Measurements from ENCODE around the gene LRG1. TPM values are rescaled to one million over a fixed set of nuclear protein-coding genes. Genes with fewer than 3 reads are reported as not detected.

Gene LRG1
- polyA plus RNA-seq, 1 experiment = 0.05 TPM

- TF ChIP-seq, protein P1, sequence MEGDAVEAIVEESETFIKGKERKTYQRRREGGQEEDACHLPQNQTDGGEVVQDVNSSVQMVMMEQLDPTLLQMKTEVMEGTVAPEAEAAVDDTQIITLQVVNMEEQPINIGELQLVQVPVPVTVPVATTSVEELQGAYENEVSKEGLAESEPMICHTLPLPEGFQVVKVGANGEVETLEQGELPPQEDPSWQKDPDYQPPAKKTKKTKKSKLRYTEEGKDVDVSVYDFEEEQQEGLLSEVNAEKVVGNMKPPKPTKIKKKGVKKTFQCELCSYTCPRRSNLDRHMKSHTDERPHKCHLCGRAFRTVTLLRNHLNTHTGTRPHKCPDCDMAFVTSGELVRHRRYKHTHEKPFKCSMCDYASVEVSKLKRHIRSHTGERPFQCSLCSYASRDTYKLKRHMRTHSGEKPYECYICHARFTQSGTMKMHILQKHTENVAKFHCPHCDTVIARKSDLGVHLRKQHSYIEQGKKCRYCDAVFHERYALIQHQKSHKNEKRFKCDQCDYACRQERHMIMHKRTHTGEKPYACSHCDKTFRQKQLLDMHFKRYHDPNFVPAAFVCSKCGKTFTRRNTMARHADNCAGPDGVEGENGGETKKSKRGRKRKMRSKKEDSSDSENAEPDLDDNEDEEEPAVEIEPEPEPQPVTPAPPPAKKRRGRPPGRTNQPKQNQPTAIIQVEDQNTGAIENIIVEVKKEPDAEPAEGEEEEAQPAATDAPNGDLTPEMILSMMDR (IDR thresholded peaks at IDR 0.05; ENCODE audit: low read depth, low read length) = no peak
- H3K4me3 ChIP-seq (ENCODE audit: low read depth, low read length) = no peak overlapping the region
- H3K27ac ChIP-seq (ENCODE audit: low read depth, low read length) = peak overlapping the region; percentile 61
- no peaks in the 10 kb centered on the region for H3K9me3 ChIP-seq (ENCODE audit: control insufficient read depth, insufficient read depth, low read length)
- ChIA-PET POLR2A (no interaction called here), CTCF (interaction anchor here (1.3 to 3.2 kb wide), 6 partner anchors 9 to 61 kb away, joined by 7 to 23 read pairs (median 14); no protein-coding TSS in a partner anchor)
- H3K27me3 ChIP-seq (ENCODE audit: control insufficient read depth, insufficient read depth, low read length) = peaks cover 20% of the 10 kb centered on the region
- DNase-seq (ENCODE audit: low read depth, low spot score) = peak; percentile 76
These were observed 35.6 kb upstream of the LRG1 start for GRCh38 chr19:4575267-4576015.

- no peak overlapping the region for H3K27ac ChIP-seq (ENCODE audit: low read depth, low read length)
- POLR2A ChIA-PET = interaction anchor here (1.4 kb wide), 1 partner anchor 12 kb away, joined by 9 read pairs; no protein-coding TSS in a partner anchor
These were observed 33.8 kb upstream of the LRG1 start for GRCh38 chr19:4573682-4574081.

GRCh38 chr19:4571305-4571917 is 31.6 kb upstream of the LRG1 start:
- Histone ChIP-seq H3K27ac (ENCODE audit: low read depth, low read length) (no peak overlapping the region), H3K9me3 (ENCODE audit: control insufficient read depth, insufficient read depth, low read length) (no peaks in the 10 kb centered on the region), H3K27me3 (ENCODE audit: control insufficient read depth, insufficient read depth, low read length) (no peaks in the 10 kb centered on the region), H3K4me3 (ENCODE audit: low read depth, low read length) (no peak overlapping the region)
- TF ChIP-seq, protein P1 (IDR thresholded peaks at IDR 0.05; ENCODE audit: low read depth, low read length) = no peak
- DNase-seq (ENCODE audit: low read depth, low spot score) = no peak
- ChIA-PET CTCF (interaction anchor here (0.6 to 3.4 kb wide), 3 partner anchors 13 to 65 kb away, joined by 6 to 20 read pairs (median 10); no protein-coding TSS in a partner anchor), POLR2A (no interaction called here)

More at GRCh38 chr19:4573682-4574081, 33.8 kb upstream of the LRG1 start:
- no peak overlapping the region for H3K4me3 ChIP-seq (ENCODE audit: low read depth, low read length)
- peaks cover 3% of the 10 kb centered on the region for H3K27me3 ChIP-seq (ENCODE audit: control insufficient read depth, insufficient read depth, low read length)
- CTCF ChIA-PET = interaction anchor here (1.1 to 3.0 kb wide), 2 partner anchors 59 to 62 kb away, joined by 3 to 19 read pairs; no protein-coding TSS in a partner anchor
- no peak for DNase-seq (ENCODE audit: low read depth, low spot score)
- H3K9me3 ChIP-seq (ENCODE audit: control insufficient read depth, insufficient read depth, low read length) = no peaks in the 10 kb centered on the region
- TF ChIP-seq, protein P1 (IDR thresholded peaks at IDR 0.05; ENCODE audit: low read depth, low read length) = no peak

- H3K27me3 ChIP-seq (ENCODE audit: control insufficient read depth, insufficient read depth, low read length) = no peaks in the 10 kb centered on the region
- POLR2A ChIA-PET = no interaction called here
- no peak for DNase-seq (ENCODE audit: low read depth, low spot score)
- H3K27ac ChIP-seq (ENCODE audit: low read depth, low read length) = no peak overlapping the region
- no peak overlapping the region for H3K4me3 ChIP-seq (ENCODE audit: low read depth, low read length)
- TF ChIP-seq, protein P1 (IDR thresholded peaks at IDR 0.05; ENCODE audit: low read depth, low read length) = no peak
- CTCF ChIA-PET = interaction anchor here (0.6 to 3.4 kb wide), 3 partner anchors 12 to 65 kb away, joined by 6 to 20 read pairs (median 10); no protein-coding TSS in a partner anchor
- no peaks in the 10 kb centered on the region for H3K9me3 ChIP-seq (ENCODE audit: control insufficient read depth, insufficient read depth, low read length)
These were observed 31.1 kb upstream of the LRG1 start for GRCh38 chr19:4570916-4571304.
